NT2/D1 (cell line): Measurements from ENCODE around the gene TLR5.

ENCODE experiments used
- YY1 ChIP-seq: IDR thresholded peaks from 2 replicates; pipeline ENCODE4 v1.6.1; 2011; ENCODE audit not compliant: insufficient read length, insufficient read depth
- ZNF274 ChIP-seq: IDR thresholded peaks from 2 replicates; pipeline ENCODE4 v1.6.1; 2011; ENCODE audit warnings: mild to moderate bottlenecking, low read depth, low read length

DNA sequence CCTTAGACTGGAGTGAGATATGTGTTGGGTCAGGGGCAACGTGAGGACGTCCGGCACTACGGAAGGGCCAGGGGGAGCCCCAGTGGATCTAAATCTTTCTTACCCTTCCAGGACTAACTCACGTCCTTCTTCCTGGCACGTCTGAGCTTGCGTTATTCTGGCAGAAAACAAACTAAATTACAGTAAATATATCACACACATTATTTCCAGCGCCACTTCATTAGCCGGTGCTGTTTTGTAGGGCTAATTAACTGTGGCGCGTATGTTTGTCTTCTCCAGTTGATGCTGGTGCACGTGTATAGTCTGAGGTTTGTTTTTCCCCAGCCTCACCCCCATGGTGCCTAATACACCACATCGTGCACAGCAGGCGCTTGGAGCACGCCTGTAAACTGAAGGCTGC is 59.2 kb downstream of the TLR5 start:
- TF ChIP-seq ZNF274 (no peak), YY1 (no peak)
